GM12878 (cell line): ENCODE results near the gene LRRC7. TPM values are rescaled to one million over a fixed set of nuclear protein-coding genes. Genes with fewer than 3 reads are reported as not detected.
A peak's percentile ranks its signal among the peaks of the same experiment; 100 is the strongest.

Experiments used
- ATAC-seq: fragments of 200-7000 bp; cut with Tn5 transposase; 3 replicates; pipeline ENCODE4 v1.9.1; 2020; ENCODE audit warnings: mild to moderate bottlenecking, moderate library complexity
- Bru-seq: library from RNA; stranded (reverse); fragments of 400-500 nt; gene quantifications from one replicate; lab custom pipeline; 2021; lab: Mats Ljungman, UMichigan
- BruChase-seq, 2 experiments: library from RNA; stranded (reverse); fragments of 400-500 nt; gene quantifications; one replicate each; lab custom pipeline; 2021; lab: Mats Ljungman, UMichigan
- BruUV-seq: library from RNA; stranded (reverse); fragments of 400-500 nt; replicated peaks from 2 replicates; lab custom pipeline; 2021; lab: Mats Ljungman, UMichigan
- CTCF ChIA-PET: fragments of 300-600 bp; sonication (Branson Sonifier 250); formaldehyde crosslinking; extraction: SDS; loops from one replicate; lab custom pipeline; 2021; ENCODE audit warnings: inconsistent platforms; lab: Yijun Ruan, JAX
- POLR2A ChIA-PET: fragments of 350-600 bp; formaldehyde crosslinking; extraction: SDS; loops from one replicate; lab custom pipeline; 2021; ENCODE audit warnings: inconsistent platforms; lab: Charles Lee
- RAD21 ChIA-PET: fragments of 300-600 bp; sonication (Branson Sonifier 250); formaldehyde crosslinking; loops from one replicate; lab custom pipeline; 2023; ENCODE audit warnings: antibody characterized with exemption; ENCODE audit not compliant: unreplicated experiment; lab: Charles Lee
- SMC1A ChIA-PET: fragments of 300-600 bp; sonication (Branson Sonifier 250); formaldehyde crosslinking; loops from one replicate; lab custom pipeline; 2023; ENCODE audit not compliant: unreplicated experiment, uncharacterized antibody; lab: Charles Lee
- DNase-seq: peaks from one replicate; pipeline ENCODE4 v3.0.0-alpha.2; 2011; ENCODE audit warnings: low read depth, low spot score
- FAIRE-seq: peaks from 3 replicates; lab custom pipeline; 2011; peaks lifted over from hg19 to GRCh38; lab: Jason Lieb, UNC
- H2AFZ ChIP-seq: 2 replicates; pipeline ENCODE4 v1.6.0; 2011; ENCODE audit warnings: low read depth, low read length, control low read depth; ENCODE audit not compliant: control insufficient read depth
- H3K27ac ChIP-seq: 2 replicates; pipeline ENCODE4 v1.5.1; 2011; ENCODE audit warnings: control low read depth; ENCODE audit not compliant: control insufficient read depth, insufficient read depth
- H3K27me3 ChIP-seq, 2 experiments: replicated peaks in 1 of 2; 2 replicates each; pipeline versions ENCODE4 v1.6.0 to v1.6.1; 2011; ENCODE audit warnings: low read length in 1 of 2; ENCODE audit not compliant: control insufficient read depth in 2 of 2, insufficient read depth in 2 of 2
- H3K36me3 ChIP-seq, 2 experiments: 2 replicates each; pipeline ENCODE4 v1.5.1; 2011; ENCODE audit warnings: low read length in 1 of 2; ENCODE audit not compliant: control insufficient read depth in 2 of 2, insufficient read depth in 2 of 2
- H3K4me1 ChIP-seq: 2 replicates; pipeline ENCODE4 v1.6.1; 2011; ENCODE audit warnings: mild to moderate bottlenecking, low read length, moderate library complexity, mixed read lengths; ENCODE audit not compliant: control insufficient read depth, insufficient read depth
- H3K4me2 ChIP-seq: 2 replicates; pipeline ENCODE4 v1.6.0; 2011; ENCODE audit warnings: control low read depth; ENCODE audit not compliant: control insufficient read depth, insufficient read depth
- H3K4me3 ChIP-seq: fragments of 200-600 bp; sonication (generic); 2 replicates; pipeline ENCODE4 v1.5.1; 2016
- H3K79me2 ChIP-seq: 2 replicates; pipeline ENCODE4 v1.6.0; 2011; ENCODE audit warnings: low read length; ENCODE audit not compliant: control insufficient read depth, insufficient read depth
- H3K9ac ChIP-seq: 2 replicates; pipeline ENCODE4 v1.8.0; 2011; ENCODE audit warnings: low read length, control low read depth, mixed read lengths; ENCODE audit not compliant: control insufficient read depth, insufficient read depth
- H3K9me3 ChIP-seq: replicated peaks from 3 replicates; pipeline ENCODE4 v1.5.1; 2011; ENCODE audit warnings: mild to moderate bottlenecking, low read length; ENCODE audit not compliant: control insufficient read depth, insufficient read depth
- H4K20me1 ChIP-seq: 2 replicates; pipeline ENCODE4 v1.6.0; 2011; ENCODE audit not compliant: control insufficient read depth, insufficient read depth
- CBX3 ChIP-seq: fragments of 200-600 bp; sonication (generic); IDR thresholded peaks from 2 replicates; pipeline ENCODE4 v1.6.1; 2016; ENCODE audit warnings: low read depth, borderline replicate concordance
- CBX5 ChIP-seq: sonication (generic); IDR thresholded peaks from 2 replicates; pipeline ENCODE4 v1.6.1; 2016; ENCODE audit warnings: low read depth, moderate library complexity, mild to moderate bottlenecking, inconsistent platforms
- CREM ChIP-seq: IDR thresholded peaks from 2 replicates; pipeline ENCODE4 v1.6.1; 2014; ENCODE audit warnings: antibody characterized with exemption, low read depth
- IKZF1 ChIP-seq: fragments of 450-650 bp; conservative IDR thresholded peaks from 2 replicates; pipeline ENCODE4 v1.6.1; 2017; ENCODE audit warnings: antibody characterized with exemption, mild to moderate bottlenecking
- IRF5 ChIP-seq: fragments of 450-650 bp; IDR thresholded peaks from 2 replicates; pipeline ENCODE4 v1.6.1; 2017; ENCODE audit warnings: borderline replicate concordance
- PML ChIP-seq: IDR thresholded peaks from 2 replicates; pipeline ENCODE4 v1.6.1; 2012; ENCODE audit warnings: low read length, inconsistent platforms
- TAF1 ChIP-seq: IDR thresholded peaks from 2 replicates; pipeline ENCODE4 v1.6.1; 2011; ENCODE audit warnings: mild to moderate bottlenecking, low read depth, low read length, borderline replicate concordance
- ZNF384 ChIP-seq: IDR thresholded peaks from 2 replicates; pipeline ENCODE4 v1.6.1; 2012; ENCODE audit warnings: low read depth, mild to moderate bottlenecking, low read length, improper control_type of control experiment, borderline replicate concordance
- WGBS: methylation state at CpG from one replicate; pipeline ENCODE4 v1.1.6; 2016; ENCODE audit warnings: low lambda C conversion rate; ENCODE audit not compliant: insufficient replicate concordance, insufficient coverage; ENCODE audit errors: missing lambda C conversion rate; 5-methylcytosine and 5-hydroxymethylcytosine counted together
- in situ Hi-C: fragments of 300-500 bp; cut with MboI; formaldehyde crosslinking; loops from 9 replicates; pipeline ENCODE4 v1.14.3; 2018; ENCODE audit warnings: mixed read lengths
- intact Hi-C: fragments of 100-400 bp; cut with micrococcal nuclease; formaldehyde crosslinking; loops from one replicate; pipeline ENCODE4 v1.14.2; 2022; ENCODE audit not compliant: unreplicated experiment
- long read RNA-seq, 2 experiments: library from polyadenylated mRNA; unstranded; transcript quantifications; one replicate each; pipeline ENCODE4 v2.0.0, GENCODE V29; 2019 to 2020
- polyA minus RNA-seq, 3 experiments: library from RNA; depleted of rRNA, polyadenylated mRNA; stranded (reverse); fragments of >200 nt; gene quantifications; 2 replicates each; pipeline ENCODE4 v1.2.3, GENCODE V29; 2011
- polyA plus RNA-seq, 11 experiments: library from polyadenylated mRNA; depleted of rRNA in 4 of 11; unstranded in 6 of 11; stranded (reverse) in 5 of 11; fragments of >200 nt; fragmentation: Nextera tagmentation in 4 of 11; fragmentation: Illumina TruSeq in 1 of 11; extraction: Ambion mirVana in 4 of 11; extraction: Trizol in 1 of 11; gene quantifications; 1 replicate in 1 of 11; 2 replicates in 10 of 11; pipeline versions ENCODE4 v1.2.1 to v1.2.3, GENCODE V29; 2011 to 2016; ENCODE audit warnings: inconsistent platforms in 2 of 11, missing spikeins in 2 of 11, low read depth in 1 of 11
- total RNA-seq, 4 experiments: library from RNA; depleted of rRNA in 3 of 4; stranded (reverse); fragments of >200 nt in 3 of 4; fragmentation: Illumina TruSeq in 1 of 4; extraction: Trizol in 1 of 4; gene quantifications; 2 replicates each; pipeline versions ENCODE4 v1.2.1 to v1.2.3, GENCODE V29; 2013 to 2021
- TF ChIP-seq, protein P1 (sequence below): fragments of 450-650 bp; IDR thresholded peaks from 2 replicates; pipeline ENCODE4 v1.6.1; 2016; ENCODE audit warnings: mild to moderate bottlenecking

LRRC7 gene
- total RNA-seq (2013; cell fraction: nucleolus; rRNA removed) = 0.15 and 0.17 TPM in 2 replicates
- total RNA-seq (2014; rRNA removed) (not detected in 2 replicates), total RNA-seq (2014; rRNA removed; fragmentation: Illumina TruSeq; extraction: Trizol) (not detected in 2 replicates), total RNA-seq (2021) (not detected in 2 replicates), polyA plus RNA-seq (2011; rRNA removed) (0.05 and 0.06 TPM in 2 replicates), polyA plus RNA-seq (2014; fragmentation: Illumina TruSeq; extraction: Trizol) (not detected in 2 replicates), polyA plus RNA-seq (2014; fragmentation: Nextera tagmentation; extraction: Ambion mirVana) (under 1 TPM; 0.15 to 0.24 TPM), polyA plus RNA-seq (2014; rRNA removed) (not detected in 2 replicates), polyA plus RNA-seq (2016; fragmentation: Nextera tagmentation; extraction: Ambion mirVana) (1 to 10 TPM in 1 of 2 experiments, under 1 TPM in 1; 0.77 to 1.4 TPM), polyA minus RNA-seq (2011; rRNA and poly(A)+ RNA removed) (0.10 and 0.15 TPM in 2 replicates), Bru-seq, nascent RNA (percentile 4 among the genes with signal in this experiment), BruChase-seq, experiment 1, labeled RNA remaining after a 6-hour chase (percentile 5 among the genes with signal in this experiment), BruChase-seq, experiment 2, labeled RNA remaining after a 2-hour chase (percentile 6 among the genes with signal in this experiment)
- not detected for polyA plus RNA-seq (2011; ENCODE audit: low read depth)
- 0.01 and 0.02 TPM in 2 replicates for polyA plus RNA-seq (2011; cell fraction: cytosol; rRNA removed)
- 0.09 and 0.16 TPM in 2 replicates for polyA plus RNA-seq (2011; cell fraction: nucleus; rRNA removed)
- polyA plus RNA-seq (2012) = 0.10 TPM in 1 of 2 replicates, not detected in the other
- polyA minus RNA-seq (2011; cell fraction: cytosol; rRNA and poly(A)+ RNA removed) = not detected in 2 replicates
- 0.12 and 0.29 TPM in 2 replicates for polyA minus RNA-seq (2011; cell fraction: nucleus; rRNA and poly(A)+ RNA removed)
- long read RNA-seq, experiment 1 = 0 reads
- long read RNA-seq, experiment 2, partial matches to known transcripts = 0 of 16 reads
- long read RNA-seq, experiment 2, other reads (novel, unspliced or antisense) = 15 of 16 reads

DNA sequence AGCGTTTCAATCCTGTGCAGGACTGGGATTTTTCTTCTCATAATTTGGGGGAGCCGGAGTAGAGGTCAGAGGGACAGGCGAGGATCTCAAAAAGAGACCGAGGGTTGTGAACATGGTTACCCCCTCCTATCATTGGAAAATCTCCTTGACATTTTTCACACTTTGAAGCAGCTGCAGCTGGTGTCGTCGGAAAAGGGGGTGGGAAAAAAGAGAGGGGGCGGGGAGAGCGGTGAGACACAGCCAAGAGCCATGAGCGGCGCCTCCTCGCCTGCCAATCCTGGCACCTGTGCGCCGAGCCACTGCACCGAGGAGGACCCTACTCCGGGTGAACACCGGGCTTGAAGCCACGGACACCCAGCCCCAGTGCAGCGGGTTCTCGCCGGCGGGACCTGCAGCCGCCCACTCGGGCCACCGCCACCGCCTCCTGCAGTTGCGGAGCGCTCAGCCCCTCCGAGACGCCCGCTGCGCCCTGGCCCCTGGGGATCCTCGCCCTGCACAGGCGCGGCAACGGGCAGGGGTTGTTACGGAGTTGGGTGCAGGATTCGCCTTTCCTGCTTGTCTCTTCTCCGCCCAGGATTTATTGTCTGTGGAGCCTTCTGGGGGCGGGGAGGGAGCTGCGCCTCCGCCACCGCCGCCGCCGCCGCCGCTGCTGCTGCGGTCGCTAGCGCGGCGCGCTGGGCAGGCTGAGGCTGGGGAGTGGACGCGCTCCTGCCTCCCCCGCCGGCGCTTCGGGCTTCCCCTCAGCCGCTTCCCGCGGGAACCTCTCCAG lies at the start of gene LRRC7:
Gene LRRC7 (plus strand): TSS at position 271 of the 769 bp plus-strand sequence. CDS start 718 bp downstream, outside the sequence.
- Histone ChIP-seq H3K79me2 (no peaks in the 10 kb centered on the region), H3K4me2 (0 out of 2 replicates have a peak within 1 kb of the TSS, but pooled peaks have one; percentile 50), H4K20me1 (no peaks in the 10 kb centered on the region), H3K9me3 (no peaks in the 10 kb centered on the region), H3K4me1 (no peaks in the 10 kb centered on the region), H3K4me3 (no peak within 1 kb of the TSS), H3K36me3 (no peaks in the 10 kb centered on the region), H2AFZ (no peak within 1 kb of the TSS), H3K27ac (no peak within 1 kb of the TSS), H3K27me3 (peaks cover 2 to 5% of the 10 kb centered on the region in 2 experiments; a peak in 3 of 4 replicates), H3K9ac (no peak within 1 kb of the TSS)
- DNase-seq = no peak
- WGBS = 41% methylated on average over 44 of the region's 62 CpGs
- ChIA-PET SMC1A (no interaction called here), POLR2A (no interaction called here), RAD21 (no interaction called here), CTCF (no interaction called here)
- no peak for ATAC-seq
- intact Hi-C loops (no loop called here), in situ Hi-C loops (no loop called here)
- FAIRE-seq = no peak
- TF ChIP-seq, protein P1, sequence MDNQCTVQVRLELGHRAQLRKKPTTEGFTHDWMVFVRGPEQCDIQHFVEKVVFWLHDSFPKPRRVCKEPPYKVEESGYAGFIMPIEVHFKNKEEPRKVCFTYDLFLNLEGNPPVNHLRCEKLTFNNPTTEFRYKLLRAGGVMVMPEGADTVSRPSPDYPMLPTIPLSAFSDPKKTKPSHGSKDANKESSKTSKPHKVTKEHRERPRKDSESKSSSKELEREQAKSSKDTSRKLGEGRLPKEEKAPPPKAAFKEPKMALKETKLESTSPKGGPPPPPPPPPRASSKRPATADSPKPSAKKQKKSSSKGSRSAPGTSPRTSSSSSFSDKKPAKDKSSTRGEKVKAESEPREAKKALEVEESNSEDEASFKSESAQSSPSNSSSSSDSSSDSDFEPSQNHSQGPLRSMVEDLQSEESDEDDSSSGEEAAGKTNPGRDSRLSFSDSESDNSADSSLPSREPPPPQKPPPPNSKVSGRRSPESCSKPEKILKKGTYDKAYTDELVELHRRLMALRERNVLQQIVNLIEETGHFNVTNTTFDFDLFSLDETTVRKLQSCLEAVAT = no peak
- no peak for TF ChIP-seq TAF1
- no peak for TF ChIP-seq PML
- TF ChIP-seq IRF5 = no peak
- no peak for TF ChIP-seq ZNF384
- no peak for TF ChIP-seq CREM
- TF ChIP-seq IKZF1 = no peak
- TF ChIP-seq CBX5 = no peak
- no peak for TF ChIP-seq CBX3
- no TSS peak for BruUV-seq
